H9 (cell line): Measurements from ENCODE around the gene MGME1. TPM values are rescaled to one million over a fixed set of nuclear protein-coding genes. Genes with fewer than 3 reads are reported as not detected.

Experiments used
- DNase-seq: peaks from one replicate; pipeline ENCODE4 v3.0.0-alpha.2; 2017
- H2AFZ ChIP-seq: one replicate; pipeline ENCODE4 v1.6.1; 2013; ENCODE audit warnings: mild to moderate bottlenecking, low read length, control low read depth, moderate library complexity
- H2AK5ac ChIP-seq: 2 replicates; pipeline ENCODE4 v1.6.1; 2013; ENCODE audit warnings: low read length, control low read depth, mixed read lengths; ENCODE audit not compliant: insufficient read length
- H2BK120ac ChIP-seq: one replicate; pipeline ENCODE4 v1.6.1; 2013; ENCODE audit warnings: low read depth, mild to moderate bottlenecking, low read length, control low read depth, inconsistent platforms; ENCODE audit not compliant: poor library complexity, severe bottlenecking
- H2BK12ac ChIP-seq: 2 replicates; pipeline ENCODE4 v1.6.1; 2013; ENCODE audit warnings: low read length, control low read depth, mixed read lengths, low read depth; ENCODE audit not compliant: insufficient read length
- H2BK15ac ChIP-seq: 2 replicates; pipeline ENCODE4 v1.6.1; 2013; ENCODE audit warnings: low read depth, low read length, control low read depth
- H2BK20ac ChIP-seq: one replicate; pipeline ENCODE4 v1.6.1; 2013; ENCODE audit warnings: low read depth, mild to moderate bottlenecking, low read length, control low read depth, inconsistent platforms; ENCODE audit not compliant: poor library complexity, severe bottlenecking
- H2BK5ac ChIP-seq: 2 replicates; pipeline ENCODE4 v1.6.1; 2013; ENCODE audit warnings: low read length, control low read depth, mixed read lengths; ENCODE audit not compliant: insufficient read length
- H3K14ac ChIP-seq: 2 replicates; pipeline ENCODE4 v1.6.1; 2013; ENCODE audit warnings: low read length, control low read depth; ENCODE audit not compliant: insufficient read depth
- H3K18ac ChIP-seq: 2 replicates; pipeline ENCODE4 v1.6.1; 2013; ENCODE audit warnings: low read depth, mild to moderate bottlenecking, mixed read lengths, low read length, control low read depth; ENCODE audit not compliant: insufficient read length
- H3K23ac ChIP-seq: 2 replicates; pipeline ENCODE4 v1.6.1; 2013; ENCODE audit warnings: low read length, control low read depth, mixed read lengths, low read depth; ENCODE audit not compliant: insufficient read length
- H3K23me2 ChIP-seq: 2 replicates; pipeline ENCODE4 v1.6.1; 2013; ENCODE audit warnings: low read depth, mild to moderate bottlenecking, mixed read lengths, low read length, control low read depth; ENCODE audit not compliant: insufficient read length, poor library complexity, severe bottlenecking
- H3K27ac ChIP-seq: 2 replicates; pipeline ENCODE4 v1.5.1; 2013; ENCODE audit warnings: low read length, control low read depth, mixed read lengths, low read depth; ENCODE audit not compliant: insufficient read length
- H3K27me3 ChIP-seq: 2 replicates; pipeline ENCODE4 v1.6.1; 2013; ENCODE audit warnings: low read length, control low read depth, inconsistent platforms; ENCODE audit not compliant: insufficient read depth
- H3K4ac ChIP-seq: 2 replicates; pipeline ENCODE4 v1.6.1; 2013; ENCODE audit warnings: low read depth, mild to moderate bottlenecking, control low read depth, inconsistent platforms, low read length, moderate library complexity
- H3K4me1 ChIP-seq: 2 replicates; pipeline ENCODE4 v1.6.1; 2013; ENCODE audit warnings: low read length, control low read depth, inconsistent platforms; ENCODE audit not compliant: insufficient read depth
- H3K4me2 ChIP-seq: 2 replicates; pipeline ENCODE4 v1.6.1; 2013; ENCODE audit warnings: low read length, control low read depth, mixed read lengths; ENCODE audit not compliant: insufficient read length, insufficient read depth
- H3K56ac ChIP-seq: 2 replicates; pipeline ENCODE4 v1.6.1; 2013; ENCODE audit warnings: low read depth, mild to moderate bottlenecking, mixed read lengths, low read length, control low read depth; ENCODE audit not compliant: insufficient read length
- H3K79me1 ChIP-seq: 2 replicates; pipeline ENCODE4 v1.6.1; 2013; ENCODE audit warnings: low read depth, mild to moderate bottlenecking, moderate library complexity, low read length, control low read depth, inconsistent platforms; ENCODE audit not compliant: insufficient read depth, poor library complexity, severe bottlenecking
- H3K79me2 ChIP-seq: 2 replicates; pipeline ENCODE4 v1.6.1; 2013; ENCODE audit warnings: low read length, control low read depth, inconsistent platforms; ENCODE audit not compliant: insufficient read depth
- H3K9ac ChIP-seq: 2 replicates; pipeline ENCODE4 v1.6.1; 2013; ENCODE audit warnings: low read length, control low read depth, mixed read lengths; ENCODE audit not compliant: insufficient read length; ENCODE audit errors: extremely low read depth
- H3K9me3 ChIP-seq: one replicate; pipeline ENCODE4 v1.6.1; 2013; ENCODE audit warnings: low read depth, low read length, inconsistent platforms; ENCODE audit not compliant: control insufficient read depth
- H3T11ph ChIP-seq: one replicate; pipeline ENCODE4 v1.6.1; 2013; ENCODE audit warnings: mild to moderate bottlenecking, low read length, control low read depth, inconsistent platforms
- H4K20me1 ChIP-seq: one replicate; pipeline ENCODE4 v1.6.1; 2013; ENCODE audit not compliant: control insufficient read depth, insufficient read length, insufficient read depth
- H4K5ac ChIP-seq: 2 replicates; pipeline ENCODE4 v1.6.1; 2013; ENCODE audit warnings: low read depth, mild to moderate bottlenecking, mixed read lengths, low read length, control low read depth; ENCODE audit not compliant: insufficient read length
- H4K8ac ChIP-seq: replicated peaks from 2 replicates; pipeline ENCODE4 v1.6.1; 2013; ENCODE audit warnings: low read length, control low read depth, mixed read lengths, low read depth; ENCODE audit not compliant: insufficient read length
- H4K91ac ChIP-seq: 2 replicates; pipeline ENCODE4 v1.6.1; 2013; ENCODE audit warnings: low read depth, mild to moderate bottlenecking, moderate library complexity, mixed read lengths, low read length, control low read depth; ENCODE audit not compliant: insufficient read length
- H3K27ac Mint-ChIP-seq, 3 experiments: 2 replicates in 2 of 3; 3 replicates in 1 of 3; pipeline ENCODE4 v1.8.0; 2020 to 2021; ENCODE audit warnings: mixed read lengths in 3 of 3, mild to moderate bottlenecking in 1 of 3, moderate library complexity in 1 of 3
- H3K27me3 Mint-ChIP-seq: 2 replicates; pipeline ENCODE4 v1.8.0; 2021; ENCODE audit warnings: low read depth, mild to moderate bottlenecking, moderate library complexity, mixed read lengths
- H3K36me3 Mint-ChIP-seq, 3 experiments: 2 replicates in 2 of 3; 3 replicates in 1 of 3; pipeline ENCODE4 v1.8.0; 2020 to 2021; ENCODE audit warnings: low read depth in 3 of 3, mixed read lengths in 3 of 3; ENCODE audit not compliant: insufficient read depth in 1 of 3
- H3K4me1 Mint-ChIP-seq, 2 experiments: 2 replicates each; pipeline ENCODE4 v1.8.0; 2020; ENCODE audit warnings: mixed read lengths in 2 of 2
- H3K4me3 Mint-ChIP-seq, 2 experiments: 2 replicates in 1 of 2; 3 replicates in 1 of 2; pipeline ENCODE4 v1.8.0; 2020 to 2021; ENCODE audit warnings: mild to moderate bottlenecking in 2 of 2, mixed read lengths in 2 of 2, moderate library complexity in 1 of 2
- H3K9me3 Mint-ChIP-seq, 2 experiments: 2 replicates in 1 of 2; 3 replicates in 1 of 2; pipeline ENCODE4 v1.8.0; 2020; ENCODE audit warnings: mild to moderate bottlenecking in 2 of 2, mixed read lengths in 2 of 2, moderate library complexity in 1 of 2
- CTCF ChIP-seq: fragments of 200-600 bp; sonication (generic); conservative IDR thresholded peaks from 3 replicates; pipeline ENCODE4 v1.8.0; 2021; ENCODE audit warnings: antibody characterized with exemption, mild to moderate bottlenecking
- WGBS: extraction: QIAGEN DNeasy Blood & Tissue Kit; methylation state at CpG from one replicate; pipeline ENCODE4 v1.1.7; 2013; ENCODE audit warnings: missing lambda C conversion rate, low lambda C conversion rate, mixed read lengths; ENCODE audit not compliant: insufficient read length; ENCODE audit errors: extremely low coverage; 5-methylcytosine and 5-hydroxymethylcytosine counted together
- total RNA-seq: library from RNA; stranded (reverse); gene quantifications from 2 replicates; pipeline ENCODE4 v1.2.1, GENCODE V29; 2021

The MGME1 gene
- total RNA-seq, 1 experiment from 2014 or later: 48.9 TPM

GRCh38 chr20:18032977-18033892 is 64.4 kb downstream of the MGME1 start:
- Histone ChIP-seq H3K18ac (no peak overlapping the region), H3T11ph (no peak overlapping the region), H2BK15ac (no peak overlapping the region), H4K5ac (no peak overlapping the region), H3K27me3 (no peaks in the 10 kb centered on the region), H3K23ac (no peak overlapping the region), H3K4ac (no peak overlapping the region), H3K56ac (no peak overlapping the region), H2BK12ac (no peak overlapping the region), H3K79me2 (no peaks in the 10 kb centered on the region), H4K8ac (no peak overlapping the region), H4K91ac (no peak overlapping the region), H2BK20ac (no peak overlapping the region), H3K9me3 (no peaks in the 10 kb centered on the region), H2BK120ac (no peak overlapping the region), H3K27ac (no peak overlapping the region), H2BK5ac (no peak overlapping the region), H3K4me1 (no peaks in the 10 kb centered on the region), H3K14ac (no peak overlapping the region), H3K79me1 (no peaks in the 10 kb centered on the region), H2AK5ac (no peak overlapping the region), H3K9ac (no peak overlapping the region), H2AFZ (no peak overlapping the region), H3K4me2 (no peak overlapping the region), H3K23me2 (no peaks in the 10 kb centered on the region), H4K20me1 (no peaks in the 10 kb centered on the region)
- no CpG with 5 or more reads among the region's 17 CpGs for WGBS
- H3K9me3 Mint-ChIP-seq: no peaks in the 10 kb centered on the region
- H3K27ac Mint-ChIP-seq: peak overlapping the region; percentile 34 to 76 (median 55); a peak in 6 of 7 replicates
- TF ChIP-seq CTCF: peak; percentile 62
- H3K27me3 Mint-ChIP-seq: no peaks in the 10 kb centered on the region; the same call in 1 of the 2 replicates
- H3K36me3 Mint-ChIP-seq: peaks cover 0 to 10% (median 0%) of the 10 kb centered on the region in 3 experiments; a peak in 3 of 7 replicates
- no peak for DNase-seq
- peaks cover 8 to 27% of the 10 kb centered on the region in 2 experiments for H3K4me1 Mint-ChIP-seq
- H3K4me3 Mint-ChIP-seq: peak overlapping the region in 1 of 2 experiments; percentile 44; a peak in 1 of 5 replicates
